Neural cell (in vitro differentiated cells): Measurements from ENCODE around the gene HOXB4.

Experiments used
- CTCF ChIP-seq: fragments of 450-650 bp; IDR thresholded peaks from 2 replicates; pipeline ENCODE4 v1.5.1; 2014; ENCODE audit warnings: antibody characterized with exemption, mild to moderate bottlenecking, moderate library complexity; ENCODE audit not compliant: poor library complexity, severe bottlenecking
- EP300 ChIP-seq: fragments of 450-650 bp; conservative IDR thresholded peaks from 2 replicates; pipeline ENCODE4 v1.6.1; 2014; ENCODE audit warnings: antibody characterized with exemption, mild to moderate bottlenecking, moderate library complexity; ENCODE audit not compliant: poor library complexity, severe bottlenecking
- RAD21 ChIP-seq: fragments of 450-650 bp; conservative IDR thresholded peaks from 2 replicates; pipeline ENCODE4 v1.6.1; 2014; ENCODE audit warnings: antibody characterized with exemption, mild to moderate bottlenecking, moderate library complexity
- SMC3 ChIP-seq: fragments of 450-650 bp; conservative IDR thresholded peaks from 2 replicates; pipeline ENCODE4 v1.6.1; 2014; ENCODE audit warnings: antibody characterized with exemption, mild to moderate bottlenecking, moderate library complexity; ENCODE audit not compliant: poor library complexity
- TAF1 ChIP-seq: IDR thresholded peaks from 2 replicates; pipeline ENCODE4 v1.6.1; 2012; ENCODE audit warnings: low read depth
- TF ChIP-seq, protein P1 (sequence below): IDR thresholded peaks from 2 replicates; pipeline ENCODE4 v1.6.1; 2012; ENCODE audit warnings: borderline replicate concordance

GRCh38 chr17:48565022-48565554 lies 13.1 kb downstream of the HOXB4 start:
- TF ChIP-seq CTCF (no peak), SMC3 (no peak), RAD21 (no peak), TAF1 (no peak), EP300 (no peak)
- TF ChIP-seq, protein P1, sequence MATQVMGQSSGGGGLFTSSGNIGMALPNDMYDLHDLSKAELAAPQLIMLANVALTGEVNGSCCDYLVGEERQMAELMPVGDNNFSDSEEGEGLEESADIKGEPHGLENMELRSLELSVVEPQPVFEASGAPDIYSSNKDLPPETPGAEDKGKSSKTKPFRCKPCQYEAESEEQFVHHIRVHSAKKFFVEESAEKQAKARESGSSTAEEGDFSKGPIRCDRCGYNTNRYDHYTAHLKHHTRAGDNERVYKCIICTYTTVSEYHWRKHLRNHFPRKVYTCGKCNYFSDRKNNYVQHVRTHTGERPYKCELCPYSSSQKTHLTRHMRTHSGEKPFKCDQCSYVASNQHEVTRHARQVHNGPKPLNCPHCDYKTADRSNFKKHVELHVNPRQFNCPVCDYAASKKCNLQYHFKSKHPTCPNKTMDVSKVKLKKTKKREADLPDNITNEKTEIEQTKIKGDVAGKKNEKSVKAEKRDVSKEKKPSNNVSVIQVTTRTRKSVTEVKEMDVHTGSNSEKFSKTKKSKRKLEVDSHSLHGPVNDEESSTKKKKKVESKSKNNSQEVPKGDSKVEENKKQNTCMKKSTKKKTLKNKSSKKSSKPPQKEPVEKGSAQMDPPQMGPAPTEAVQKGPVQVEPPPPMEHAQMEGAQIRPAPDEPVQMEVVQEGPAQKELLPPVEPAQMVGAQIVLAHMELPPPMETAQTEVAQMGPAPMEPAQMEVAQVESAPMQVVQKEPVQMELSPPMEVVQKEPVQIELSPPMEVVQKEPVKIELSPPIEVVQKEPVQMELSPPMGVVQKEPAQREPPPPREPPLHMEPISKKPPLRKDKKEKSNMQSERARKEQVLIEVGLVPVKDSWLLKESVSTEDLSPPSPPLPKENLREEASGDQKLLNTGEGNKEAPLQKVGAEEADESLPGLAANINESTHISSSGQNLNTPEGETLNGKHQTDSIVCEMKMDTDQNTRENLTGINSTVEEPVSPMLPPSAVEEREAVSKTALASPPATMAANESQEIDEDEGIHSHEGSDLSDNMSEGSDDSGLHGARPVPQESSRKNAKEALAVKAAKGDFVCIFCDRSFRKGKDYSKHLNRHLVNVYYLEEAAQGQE, result no peak
